GM21528 (cell line): ENCODE measurements around the gene SEC63.
"Not testable (repeated sequence)": the region's sequence is repeated elsewhere in the genome, so short reads cannot be mapped to it uniquely, and the experiment has no call there.

Experiments used
- ATAC-seq: cut with Tn5 transposase; IDR thresholded peaks from one replicate; pipeline ENCODE4 v1.9.1; 2021; ENCODE audit warnings: mild to moderate bottlenecking, moderate library complexity; ENCODE audit not compliant: unreplicated experiment, low FRiP score

Gene SEC63

DNA sequence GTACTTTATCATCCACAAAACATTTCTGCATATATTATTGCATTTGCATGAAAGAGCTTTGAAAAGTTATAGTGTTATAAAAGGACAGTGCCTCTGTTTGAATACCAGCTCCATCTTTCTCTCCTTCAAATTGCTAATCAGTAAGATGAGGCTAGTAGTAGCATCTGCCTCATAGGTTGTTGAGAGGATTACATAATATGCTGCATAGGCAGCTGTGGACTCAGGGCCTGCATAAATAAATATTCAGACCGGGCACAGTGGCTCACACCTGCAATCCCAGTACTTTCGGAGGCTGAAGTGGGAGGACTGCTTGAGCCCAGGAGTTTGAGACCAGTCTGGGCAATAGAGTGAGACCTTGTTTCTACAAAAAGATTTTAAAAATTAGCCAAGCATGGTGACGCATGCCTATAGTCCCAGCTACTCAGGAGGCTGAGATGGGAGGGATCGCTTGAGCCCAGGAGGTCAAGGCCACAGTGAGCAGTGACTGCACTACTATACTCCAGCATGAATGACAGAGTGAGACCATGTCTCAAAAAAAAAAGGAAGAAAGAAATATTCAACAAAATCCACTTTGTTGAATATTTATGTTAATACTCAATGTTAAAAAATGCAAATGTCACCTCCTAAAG is 18.3 kb upstream of the SEC63 start:
- ATAC-seq = no peak

- ATAC-seq = no peak
Observed at GRCh38 chr6:107973594-107973993, 15.6 kb upstream of the SEC63 start.

GRCh38 chr6:107972413-107973096 is 14.5 kb upstream of the SEC63 start:
- ATAC-seq = no peak

GRCh38 chr6:107971181-107971580 is 13.2 kb upstream of the SEC63 start:
- ATAC-seq = no peak

GRCh38 chr6:107970255-107970654 is 12.2 kb upstream of the SEC63 start:
- ATAC-seq = no peak

GRCh38 chr6:107968081-107968480 is 10.1 kb upstream of the SEC63 start:
- ATAC-seq = no peak

DNA sequence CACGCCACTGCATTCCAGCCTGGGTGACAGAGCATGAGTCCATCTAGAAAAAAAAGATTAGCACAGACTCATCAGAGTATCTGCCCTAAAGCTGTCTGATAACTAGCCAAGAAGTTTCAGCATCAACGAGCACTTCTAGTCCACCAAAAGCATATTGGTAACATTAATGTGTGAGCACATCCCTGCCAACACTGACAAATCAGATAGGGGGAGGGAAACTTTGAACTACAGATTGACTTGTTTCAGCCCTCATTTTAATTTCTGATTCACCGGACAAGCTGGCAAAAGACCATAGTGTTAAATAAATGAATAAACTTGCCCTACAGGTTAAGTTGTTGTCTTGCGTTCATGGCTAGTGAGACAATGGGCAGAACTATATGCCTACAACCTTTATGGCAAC is 7.7 kb upstream of the SEC63 start:
- no peak for ATAC-seq

DNA sequence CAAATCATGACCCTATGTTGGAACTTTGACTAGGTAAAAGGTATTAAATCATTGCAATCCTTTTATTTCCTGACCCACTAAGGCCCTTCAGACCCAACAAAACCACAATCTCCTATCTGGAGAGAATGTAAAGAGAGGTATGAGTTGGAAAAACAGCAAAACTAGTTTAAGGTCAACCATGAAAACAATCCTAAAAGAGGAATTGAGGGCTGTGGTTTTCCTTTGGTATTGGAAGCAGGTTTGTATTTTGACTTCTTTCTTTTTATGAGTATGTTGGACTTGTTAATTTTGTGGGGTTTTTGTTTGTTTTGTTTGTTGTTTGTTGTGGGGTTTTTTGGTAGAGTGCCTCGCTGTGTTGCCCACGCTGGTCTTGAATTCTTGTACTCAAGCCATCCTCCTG is 4.7 kb upstream of the SEC63 start:
- no peak for ATAC-seq

GRCh38 chr6:107959392-107959791 is 1.4 kb upstream of the SEC63 start:
- ATAC-seq = no peak

DNA sequence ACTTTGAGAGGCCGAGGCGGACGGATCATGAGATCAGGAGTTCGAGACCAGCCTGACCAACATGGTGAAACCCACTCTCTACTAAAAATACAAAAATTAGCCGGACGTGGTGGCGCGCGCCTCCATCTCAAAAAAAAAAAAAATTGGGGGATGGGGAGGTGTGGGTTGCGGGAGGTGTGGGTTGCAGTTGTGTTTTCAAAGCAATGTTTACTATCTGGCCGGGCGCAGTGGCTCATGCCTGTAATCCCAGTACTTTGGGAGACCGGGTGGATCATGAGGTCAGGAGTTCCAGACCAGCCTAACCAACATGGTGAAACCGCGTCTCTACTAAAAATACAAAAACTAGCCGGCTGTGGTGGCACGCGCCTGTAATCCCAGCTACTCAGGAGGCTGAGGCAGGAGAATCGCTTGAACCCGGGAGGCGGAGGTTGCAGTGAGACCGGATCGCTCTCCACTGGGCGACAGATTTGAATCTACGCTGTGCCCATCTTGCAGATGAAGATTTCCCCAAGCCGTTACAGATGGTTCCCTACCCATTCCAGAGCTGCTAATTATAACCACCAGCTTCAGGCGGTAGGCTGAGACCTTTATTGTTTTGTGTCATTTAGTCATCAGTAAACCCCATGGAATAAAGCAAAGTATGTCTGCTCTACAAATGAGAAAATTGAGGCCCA is 818 bp upstream of the SEC63 start:
- ATAC-seq = not testable (repeated sequence)

DNA sequence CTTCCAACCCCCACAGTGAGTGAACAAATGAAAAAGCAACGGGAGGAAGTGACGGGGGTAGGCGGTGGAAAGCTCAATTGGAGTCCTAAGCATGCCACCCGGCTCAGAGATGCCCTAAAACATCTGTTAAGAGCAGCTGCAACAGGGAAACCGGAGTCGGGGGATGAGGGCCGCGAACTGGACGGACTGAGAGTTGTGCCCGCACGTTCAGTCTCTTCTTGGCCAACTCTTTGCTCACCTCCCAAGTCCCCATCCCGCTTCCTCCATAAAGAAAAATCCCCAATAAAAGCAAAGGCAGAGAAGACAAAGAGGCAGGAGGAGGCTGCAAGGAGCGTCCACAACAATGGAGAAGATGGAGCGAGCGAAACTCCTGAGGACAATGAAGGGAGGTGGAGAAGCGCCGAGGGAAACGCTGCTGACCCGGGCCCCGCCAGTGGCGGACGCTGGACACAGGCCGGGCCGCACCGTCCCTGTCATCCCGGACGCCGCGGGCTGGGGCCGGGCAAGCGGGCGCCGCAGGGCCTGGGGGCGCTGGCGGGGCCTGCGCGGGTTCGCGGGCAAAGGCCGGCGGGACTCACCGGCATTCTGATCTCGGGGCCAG is 600 bp downstream of the SEC63 start:
- peak; percentile 47 for ATAC-seq

GRCh38 chr6:107956586-107957307 is 1.3 kb downstream of the SEC63 start:
- no peak for ATAC-seq

DNA sequence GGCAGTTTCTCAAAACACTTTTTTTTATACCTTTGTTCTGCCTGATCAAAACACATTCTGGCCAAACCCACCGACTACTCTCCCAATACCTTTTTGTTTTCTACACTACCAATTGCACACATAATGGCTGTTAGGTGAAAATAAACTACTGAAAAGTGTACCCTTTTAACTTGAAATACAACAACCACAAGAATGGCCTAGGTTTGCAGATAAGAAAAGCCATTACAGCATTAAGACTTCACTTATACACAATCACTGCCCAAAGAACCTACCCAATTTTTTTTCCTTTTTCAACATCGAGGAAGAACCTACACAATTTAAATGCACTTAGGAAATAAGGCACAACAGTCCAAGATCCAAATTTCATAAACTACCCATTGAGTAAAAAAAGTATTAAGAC is 1.8 kb downstream of the SEC63 start:
- no peak for ATAC-seq

DNA sequence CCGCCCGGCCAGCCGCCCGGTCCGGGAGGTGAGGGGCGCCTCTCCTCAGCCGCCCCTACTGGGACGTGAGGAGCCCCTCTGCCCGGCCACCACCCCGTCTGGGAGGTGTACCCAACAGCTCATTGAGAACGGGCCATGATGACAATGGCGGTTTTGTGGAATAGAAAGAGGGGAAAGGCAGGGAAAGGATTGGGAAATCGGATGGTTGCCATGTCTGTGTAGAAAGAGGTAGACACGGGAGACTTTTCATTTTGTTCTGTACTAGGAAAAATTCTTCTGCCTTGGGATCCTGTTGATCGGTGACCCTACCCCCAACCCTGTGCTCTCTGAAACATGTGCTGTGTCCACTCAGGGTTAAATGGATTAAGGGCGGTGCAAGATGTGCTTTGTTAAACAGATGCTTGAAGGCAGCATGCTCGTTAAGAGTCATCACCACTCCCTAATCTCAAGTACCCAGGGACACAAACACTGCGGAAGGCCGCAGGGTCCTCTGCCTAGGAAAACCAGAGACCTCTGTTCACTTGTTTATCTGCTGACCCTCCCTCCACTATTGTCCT is 4.1 kb downstream of the SEC63 start:
- ATAC-seq = not testable (repeated sequence)

DNA sequence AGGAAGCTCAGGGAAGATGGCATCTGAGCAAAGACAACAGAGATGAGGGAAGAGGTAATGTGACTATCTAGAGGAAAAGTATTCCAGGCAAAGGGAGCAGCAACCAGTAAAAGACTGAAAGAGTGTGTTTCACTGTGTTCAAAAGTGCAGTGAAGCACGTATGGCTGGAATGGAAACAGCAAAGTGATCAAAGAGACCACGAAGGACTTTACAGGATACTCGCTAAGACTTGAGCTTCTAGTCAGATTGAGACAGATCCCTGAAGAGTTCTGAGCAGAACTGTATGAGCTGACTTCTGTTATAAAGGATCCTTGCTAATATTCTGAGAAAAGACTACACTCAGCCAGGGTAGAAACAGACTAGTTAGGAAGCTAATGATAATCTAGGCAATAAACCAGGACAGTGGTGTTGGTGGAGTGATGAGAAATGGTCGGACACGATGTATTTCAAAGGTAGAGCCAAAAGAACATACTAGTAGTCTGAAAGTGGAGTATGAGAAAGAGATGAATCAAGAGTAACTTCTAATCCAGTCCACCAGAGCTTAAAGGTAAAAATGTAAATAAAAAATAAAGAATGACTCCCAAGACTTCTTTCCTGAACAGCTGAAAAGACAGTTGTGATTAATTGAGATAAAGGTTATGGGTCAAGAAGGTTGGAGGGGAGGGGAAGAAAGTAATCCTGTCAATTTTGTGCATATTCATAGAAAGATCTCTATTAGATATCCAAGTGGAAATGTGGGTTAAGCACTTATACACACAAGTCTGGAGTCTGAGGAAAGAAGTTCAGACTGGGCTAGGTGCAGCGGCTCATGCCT is 14.2 kb downstream of the SEC63 start:
- ATAC-seq = no peak

DNA sequence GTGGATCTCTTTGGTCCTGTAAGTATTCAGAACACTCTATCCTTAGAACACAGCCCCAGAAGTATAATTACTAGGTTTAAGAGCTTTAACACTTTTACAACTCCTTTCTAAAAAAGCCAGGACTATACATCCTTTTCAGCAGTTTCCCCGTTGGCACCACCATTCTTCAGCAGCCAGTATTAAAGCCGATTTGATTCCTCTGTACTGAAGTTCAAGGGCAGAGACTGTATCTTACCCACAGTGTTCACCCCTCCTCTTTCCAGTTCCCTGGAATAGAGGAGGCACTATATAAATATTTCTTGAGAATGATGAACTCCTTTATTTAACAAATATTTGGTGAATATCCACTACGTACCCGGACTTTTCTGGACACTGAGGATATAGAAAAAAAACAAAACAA is 15.9 kb downstream of the SEC63 start:
- no peak for ATAC-seq

- ATAC-seq = no peak
Observed at GRCh38 chr6:107941627-107942026, 16.4 kb downstream of the SEC63 start.

DNA sequence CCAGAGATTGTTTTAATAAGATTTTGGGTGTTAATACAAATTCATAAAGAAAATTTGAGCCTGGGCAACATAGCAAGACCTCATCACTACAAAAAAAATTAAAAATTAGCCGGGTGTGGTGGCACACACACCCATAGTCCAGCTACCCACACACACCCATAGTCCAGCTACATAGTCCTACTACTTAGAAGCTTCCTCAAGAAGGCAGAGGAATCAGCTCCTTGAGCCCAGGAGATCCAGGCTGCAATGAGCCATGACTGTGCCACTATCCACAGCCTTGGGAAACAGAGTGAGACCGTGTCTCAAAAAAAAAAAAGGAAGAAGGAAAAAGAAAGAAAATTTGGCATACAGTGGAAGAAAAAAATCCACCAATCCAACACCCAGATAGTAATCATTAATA is 16.8 kb downstream of the SEC63 start:
- no peak for ATAC-seq

DNA sequence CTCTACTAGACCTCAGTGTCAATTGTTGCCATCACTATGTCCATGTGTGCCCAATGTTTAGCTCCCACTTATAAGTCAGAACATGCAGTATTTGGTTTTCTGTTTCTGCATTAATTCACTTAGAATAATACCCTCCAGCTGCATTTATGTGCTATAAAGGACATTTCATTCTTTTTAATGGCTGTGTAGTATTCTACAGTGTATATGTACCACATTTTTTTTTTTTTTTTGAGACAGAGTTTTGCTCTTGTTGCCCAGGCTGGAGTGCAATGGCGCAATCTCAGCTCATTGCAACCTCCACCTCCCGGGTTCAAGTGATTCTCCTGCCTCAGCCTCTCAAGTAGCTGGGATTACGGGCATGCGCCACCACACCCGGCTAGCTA is 21.1 kb downstream of the SEC63 start:
- ATAC-seq = not testable (repeated sequence)
